ENCODE data around the gene LRRC55.
"Not testable (repeated sequence)": the region's sequence is repeated elsewhere in the genome, so short reads cannot be mapped to it uniquely, and the experiment has no call there.

The LRRC55 gene

DNA sequence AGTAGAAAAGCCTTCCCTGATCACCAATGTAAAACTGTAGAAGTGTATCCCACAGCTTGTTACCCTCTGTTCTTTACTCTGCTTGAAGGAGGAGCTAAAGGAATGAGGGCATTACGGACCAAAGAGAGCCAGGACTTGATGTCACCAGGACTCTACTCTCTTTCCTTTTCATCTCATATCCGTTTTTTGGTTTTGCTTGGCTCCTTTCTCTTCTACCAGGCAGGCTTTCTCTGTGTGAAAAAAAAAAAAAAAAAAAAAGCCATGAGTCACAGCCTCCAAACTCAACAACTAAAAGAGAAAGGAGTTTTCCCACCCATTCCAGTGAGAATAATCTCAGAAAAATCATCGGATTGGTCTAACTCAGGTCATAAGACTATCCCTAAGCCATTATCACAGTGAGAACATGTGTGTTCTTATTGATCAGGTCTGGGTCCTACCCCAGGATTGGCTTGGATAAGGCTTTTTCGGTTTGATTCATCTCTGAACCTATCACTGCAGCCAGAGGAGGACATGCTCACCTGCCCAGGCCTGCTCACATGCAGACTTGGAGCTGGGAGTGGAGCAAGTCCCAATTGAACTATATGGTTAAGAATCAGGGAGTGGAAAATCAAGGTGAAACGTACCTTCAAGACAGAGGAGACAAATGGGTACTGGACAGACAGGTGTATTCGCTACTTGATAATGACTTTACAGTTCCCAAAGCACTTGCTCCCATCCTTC lies 19.4 kb upstream of the LRRC55 start:
- no peak for DNase-seq

DNA sequence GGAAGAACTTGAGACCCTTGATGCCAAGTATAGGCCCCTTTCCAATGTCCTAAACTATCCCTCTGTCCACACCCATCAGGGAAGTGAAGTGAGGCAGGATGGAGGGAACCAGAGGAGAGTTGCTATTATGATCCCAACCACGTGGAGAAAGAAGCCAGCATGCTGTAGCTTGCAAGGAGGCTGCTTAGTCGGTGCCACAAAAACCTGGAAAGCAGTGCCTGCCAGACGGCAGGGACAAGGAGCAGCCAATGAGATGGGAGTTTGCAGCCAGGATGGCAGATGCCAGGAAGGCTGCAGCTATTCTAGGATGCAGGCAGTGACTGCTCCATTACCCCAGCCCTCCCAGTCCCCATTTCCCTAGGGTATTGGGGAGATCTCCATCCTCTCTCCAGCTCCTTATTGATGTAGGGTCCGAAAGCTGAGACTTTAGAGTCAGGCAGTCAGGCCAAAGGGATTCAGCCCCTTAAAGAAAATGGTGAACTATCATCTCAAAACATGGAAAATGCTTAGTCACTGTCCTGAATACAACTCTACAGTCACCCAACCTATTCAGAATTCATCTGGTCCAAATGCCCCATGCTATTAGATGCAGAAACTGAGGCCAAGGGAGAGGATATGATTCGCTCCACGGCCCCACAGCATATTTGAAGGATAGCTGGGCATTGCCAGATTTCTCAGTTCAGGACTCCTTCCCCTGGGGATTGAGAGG lies 18.4 kb upstream of the LRRC55 start:
- DNase-seq, result no peak

DNA sequence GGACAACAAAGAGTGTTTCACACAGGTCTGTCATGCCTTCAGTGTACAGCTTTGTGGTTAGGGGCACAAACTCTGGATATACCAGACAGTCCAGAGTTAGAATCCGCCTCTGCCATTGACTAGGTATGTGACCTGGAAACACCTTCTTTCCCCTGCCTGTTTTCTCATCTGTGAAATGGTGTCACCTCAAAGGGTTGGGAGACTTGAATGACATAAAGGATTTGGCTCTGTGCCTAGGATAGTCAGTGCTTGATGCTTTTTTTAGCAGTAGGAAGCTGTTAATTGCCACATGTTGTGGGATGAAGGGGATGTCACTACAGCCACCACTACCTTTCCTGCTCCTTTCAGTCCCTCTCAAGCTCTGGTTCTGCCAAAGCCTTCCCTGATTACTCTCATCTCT lies 17.4 kb upstream of the LRRC55 start:
- DNase-seq, result no peak

DNA sequence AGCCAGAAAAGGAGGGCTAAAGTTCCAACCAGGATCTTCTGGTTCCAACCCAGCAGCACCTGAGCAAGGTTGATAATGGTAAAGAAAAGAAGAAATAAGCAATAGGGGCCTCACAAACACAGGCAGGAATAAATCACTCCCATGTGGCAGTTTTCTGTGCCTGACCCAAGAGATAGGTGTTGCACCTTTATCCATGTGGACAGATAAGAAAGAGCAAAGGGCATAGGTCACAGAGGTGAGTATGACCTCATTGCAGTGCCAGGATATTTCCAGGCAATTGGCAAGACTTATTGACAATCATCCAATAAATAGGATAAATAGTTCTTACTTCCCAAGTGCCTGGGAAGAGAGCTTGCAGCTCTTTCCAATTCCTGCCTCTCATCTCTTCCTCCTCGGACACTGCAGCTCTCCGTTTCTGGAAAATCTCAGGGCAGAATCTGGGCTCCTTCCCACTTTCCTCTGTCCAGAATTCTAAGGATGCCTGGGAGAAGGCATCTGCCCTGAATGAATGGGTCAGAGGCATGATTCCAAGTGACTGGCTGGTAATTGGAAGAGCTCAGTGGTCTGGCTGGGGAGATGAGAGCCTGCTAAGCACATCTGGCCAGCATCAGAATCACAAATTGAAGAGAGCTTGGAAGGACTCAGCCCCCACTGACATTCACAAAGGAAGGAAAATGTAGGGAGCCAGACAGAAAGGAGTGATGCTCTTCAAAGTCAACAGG lies 14.5 kb upstream of the LRRC55 start:
- DNase-seq, result no peak

DNA sequence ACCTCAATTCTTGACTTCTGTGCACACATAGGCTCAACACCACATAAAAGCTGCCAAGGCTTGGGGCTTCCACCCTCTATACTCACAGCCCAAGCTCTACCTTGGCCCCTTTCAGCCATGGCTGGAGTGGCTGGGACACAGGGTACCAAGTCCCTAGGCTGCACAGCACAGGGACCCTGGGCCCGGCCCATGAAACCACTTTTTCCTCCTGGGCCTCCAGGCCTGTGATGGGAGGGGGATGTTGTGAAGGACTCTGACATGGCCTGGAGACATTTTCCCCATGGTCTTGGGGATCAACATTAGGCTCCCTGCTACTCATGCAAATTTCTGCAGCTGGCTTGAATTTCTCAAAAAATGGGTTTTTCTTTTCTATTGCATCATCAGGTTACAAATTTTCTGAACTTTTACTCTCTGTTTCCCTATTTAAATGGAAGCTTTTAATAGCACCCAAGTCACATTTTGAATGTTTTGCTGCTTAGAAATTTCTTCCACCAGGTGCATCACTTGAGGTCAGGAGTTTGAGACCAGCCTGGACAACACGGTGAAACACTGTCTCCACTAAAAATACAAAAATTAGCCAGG lies 11.9 kb upstream of the LRRC55 start:
- not testable (repeated sequence) for DNase-seq

DNA sequence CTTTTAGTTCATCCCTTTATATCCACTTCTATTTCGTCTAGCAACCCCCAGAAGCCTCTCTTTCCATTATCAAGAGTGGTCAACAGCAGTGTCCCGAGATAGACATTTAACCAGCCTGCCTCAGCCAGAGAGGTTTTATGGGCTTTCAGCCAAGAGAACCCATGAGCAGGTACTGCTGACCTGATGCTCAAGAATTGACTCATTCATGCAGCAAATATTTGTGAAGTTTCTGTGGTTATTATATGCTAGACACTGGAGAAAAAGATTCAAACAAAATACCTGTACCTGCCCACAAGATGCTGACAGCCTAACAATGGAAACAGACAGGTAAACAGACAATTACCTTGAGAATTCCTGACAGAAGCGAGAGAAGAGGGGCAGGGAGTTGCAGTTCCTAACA lies 9.7 kb upstream of the LRRC55 start:
- no peak for DNase-seq

DNA sequence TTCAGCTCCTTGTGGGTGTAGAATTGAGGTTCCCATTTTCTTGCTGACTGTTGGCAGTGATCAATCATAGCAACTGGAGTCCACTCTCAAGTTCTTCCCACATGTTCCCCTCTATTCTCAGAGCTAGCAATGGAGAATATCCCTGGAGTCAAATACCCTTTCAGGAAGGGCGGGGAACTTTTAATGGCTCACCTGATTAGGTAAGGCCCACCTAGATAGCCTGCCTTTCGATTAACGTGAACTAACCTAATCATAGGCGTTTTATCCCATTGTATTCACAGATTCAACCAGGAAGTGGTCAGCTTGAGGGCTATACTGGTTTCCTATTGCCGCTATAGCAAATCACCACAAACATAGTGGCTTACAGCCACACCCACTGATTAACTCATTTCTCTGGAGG lies 7.1 kb upstream of the LRRC55 start:
- no peak for DNase-seq

DNA sequence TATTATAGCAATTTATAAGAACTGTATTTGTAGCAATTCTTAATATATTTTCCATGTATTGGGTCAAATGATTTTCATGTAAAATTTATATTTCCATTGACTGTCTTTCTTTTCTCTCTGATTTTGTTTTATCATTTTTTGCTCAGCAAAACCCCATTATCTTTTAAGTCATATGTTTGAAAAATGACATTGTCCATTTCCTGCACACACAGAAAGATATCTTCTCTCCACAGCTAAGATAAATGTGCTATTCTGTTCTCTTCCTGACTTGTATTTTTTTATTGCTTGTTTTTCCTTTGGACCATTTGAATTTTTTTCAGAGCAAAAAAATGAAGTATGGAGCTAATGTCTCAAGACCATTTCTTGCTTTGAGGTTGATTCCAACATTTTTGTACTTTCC lies 6.3 kb upstream of the LRRC55 start:
- DNase-seq, result no peak

DNA sequence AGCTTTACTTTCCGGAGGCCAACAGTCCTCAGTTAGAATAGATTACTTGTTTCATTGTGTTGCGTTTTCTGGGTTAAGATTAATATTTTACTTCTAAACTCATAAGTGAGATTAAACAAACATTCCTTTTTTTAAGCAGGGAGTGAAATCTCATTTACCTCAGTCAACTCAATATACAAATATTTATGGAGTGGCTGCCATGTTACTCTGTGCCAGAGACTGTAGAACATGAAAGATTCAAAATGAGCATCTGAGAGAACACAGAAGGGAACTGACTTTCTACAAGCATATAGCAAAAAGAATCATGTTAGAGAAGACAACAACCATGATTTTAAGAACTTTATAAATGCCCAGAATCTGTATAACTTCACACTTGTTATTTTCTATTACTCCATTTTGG lies 3.4 kb upstream of the LRRC55 start:
- no peak for DNase-seq

DNA sequence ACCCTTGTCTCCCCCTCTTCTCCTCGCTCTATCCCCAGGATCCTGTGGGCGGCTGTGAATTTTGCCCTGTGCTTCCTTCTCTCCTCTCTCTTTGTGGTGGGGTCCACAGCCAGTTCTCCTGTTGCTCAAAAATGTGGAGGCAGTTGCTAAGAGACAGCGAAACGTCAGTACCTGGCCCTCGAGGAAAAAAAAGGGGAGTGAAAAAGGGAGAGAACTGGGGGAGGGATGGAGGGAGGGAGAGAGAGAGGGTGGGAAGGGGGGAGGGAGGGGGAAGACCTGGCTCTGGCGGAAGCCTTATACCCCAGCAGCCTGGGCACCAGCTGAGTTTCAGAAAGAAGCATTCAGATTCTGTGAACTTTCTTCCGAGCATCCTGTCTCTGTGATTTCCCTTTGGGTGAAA lies 2.1 kb upstream of the LRRC55 start:
- no peak for DNase-seq

DNA sequence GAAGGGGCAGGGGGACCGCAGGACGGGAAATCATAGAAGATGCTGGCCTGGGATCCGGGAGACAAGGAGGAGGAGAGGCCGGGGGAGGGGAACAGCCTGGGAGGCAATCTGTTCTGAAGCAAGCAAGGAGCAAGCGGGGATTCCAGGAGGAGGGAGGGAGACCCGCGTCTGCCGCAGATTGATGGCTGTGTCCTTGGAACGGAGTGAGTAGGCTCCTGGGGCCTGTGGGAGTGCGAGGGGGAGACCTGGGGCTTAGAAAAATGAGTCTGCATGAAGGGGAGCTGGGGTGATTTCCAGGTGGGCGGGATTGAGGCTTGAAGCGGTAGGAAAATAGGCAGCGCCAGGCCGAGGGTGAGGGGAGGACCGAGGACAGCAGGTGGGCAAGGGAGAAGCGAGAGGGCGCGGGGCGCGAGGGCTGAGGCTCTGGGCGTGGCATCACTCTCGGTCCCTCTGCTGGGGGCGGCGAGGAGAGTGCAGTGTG lies 1.6 kb upstream of the LRRC55 start:
- DNase-seq, result no peak

DNA sequence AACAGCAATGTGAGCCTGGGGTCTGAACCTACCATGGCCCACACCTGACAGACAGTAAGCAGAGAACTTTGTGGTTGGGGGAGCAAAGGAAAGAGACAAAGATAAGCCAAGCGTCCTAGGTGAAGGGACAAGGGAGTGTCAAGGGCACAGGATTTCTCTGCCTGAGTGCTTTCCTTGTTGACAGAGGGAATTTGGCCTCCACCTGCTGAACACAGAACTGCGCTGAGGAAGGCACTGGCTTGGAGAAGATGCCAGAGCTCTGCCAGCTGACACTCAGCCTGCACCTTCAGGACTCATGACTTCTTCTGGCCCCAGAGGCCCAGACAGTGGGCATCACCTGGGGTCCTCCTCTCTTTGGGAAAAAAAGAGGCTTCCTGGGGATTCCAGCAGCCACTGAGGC lies 789 bp upstream of the LRRC55 start:
- DNase-seq, result no peak

DNA sequence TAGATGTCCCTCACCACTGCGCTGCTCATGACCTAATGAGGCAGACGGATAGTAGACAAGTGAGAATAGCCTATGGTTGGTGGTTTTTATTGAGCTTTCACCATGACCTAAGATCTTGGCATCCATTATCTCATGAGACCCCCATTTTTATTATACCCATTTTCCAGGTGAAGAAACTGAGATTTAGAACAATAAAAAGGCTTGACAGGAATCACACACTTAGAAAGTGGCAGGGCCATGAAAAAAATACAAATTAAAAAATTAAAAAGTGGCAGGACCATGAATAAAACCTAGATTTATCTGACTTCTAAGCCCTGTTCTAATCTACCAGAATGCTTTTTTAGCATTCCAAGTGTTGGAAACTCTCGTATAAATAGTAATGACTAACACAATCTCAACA lies 1.1 kb downstream of the LRRC55 start:
- DNase-seq, result no peak

DNA sequence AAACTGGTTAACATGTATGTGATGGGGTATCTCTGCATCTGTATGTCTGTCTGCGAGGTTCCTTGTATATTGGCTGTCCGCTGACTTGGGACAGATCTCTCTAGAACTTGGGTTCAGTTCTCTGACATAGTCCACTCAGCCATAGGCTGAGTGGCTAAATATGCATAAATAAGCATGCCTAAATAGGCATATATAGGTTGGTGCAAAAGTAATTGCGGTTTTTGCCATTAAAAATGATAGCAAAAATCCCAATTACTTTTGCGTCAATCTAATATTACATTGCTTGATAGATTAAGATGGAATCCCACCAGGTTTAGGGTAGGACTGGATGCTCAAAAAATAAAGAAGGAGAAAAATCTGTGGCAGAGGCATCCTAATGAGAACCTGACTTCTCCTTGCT lies 8.8 kb downstream of the LRRC55 start:
- no peak for DNase-seq

DNA sequence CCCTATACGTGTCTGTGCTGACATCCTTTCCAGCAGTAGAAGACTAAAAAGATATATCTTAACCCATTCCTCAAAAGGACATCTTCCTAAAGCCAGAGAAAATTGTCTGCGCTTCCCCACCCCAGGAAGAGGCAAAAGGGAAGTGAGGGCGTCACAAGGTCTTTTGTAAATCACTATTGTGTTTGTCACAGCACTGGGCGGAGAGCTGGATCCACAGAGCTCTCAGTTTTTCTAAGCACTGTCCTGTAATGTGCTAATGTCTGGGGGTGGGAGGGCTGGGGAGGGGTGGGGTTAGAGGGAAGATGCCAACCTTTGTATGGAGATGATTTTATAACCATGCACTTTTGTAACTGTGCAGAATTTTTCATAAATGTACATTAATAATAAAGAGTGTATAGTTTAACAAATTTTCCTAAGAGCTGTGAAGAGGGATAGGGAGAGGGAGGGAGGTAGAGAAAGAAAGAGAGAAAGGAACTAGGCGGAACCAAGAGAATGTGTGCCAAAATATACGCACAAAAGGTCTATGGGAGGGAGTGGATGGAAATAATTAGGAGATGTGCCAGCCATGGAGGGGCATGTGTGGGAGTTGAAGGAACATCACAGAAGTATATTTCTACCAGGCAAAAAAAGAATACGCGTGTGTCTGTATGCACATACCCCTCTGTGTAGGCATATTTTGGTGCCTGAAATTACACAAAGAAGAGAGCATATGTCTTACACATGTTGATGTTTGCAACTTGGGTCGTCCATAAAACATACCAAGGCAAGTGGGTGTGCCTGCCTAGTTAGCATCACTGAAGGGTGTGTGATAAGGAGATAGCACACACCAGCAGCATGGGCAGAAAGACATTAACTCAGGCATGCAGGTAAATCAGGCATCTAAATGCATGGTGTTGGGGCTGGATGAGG lies 9.8 kb downstream of the LRRC55 start:
- no peak for DNase-seq

DNA sequence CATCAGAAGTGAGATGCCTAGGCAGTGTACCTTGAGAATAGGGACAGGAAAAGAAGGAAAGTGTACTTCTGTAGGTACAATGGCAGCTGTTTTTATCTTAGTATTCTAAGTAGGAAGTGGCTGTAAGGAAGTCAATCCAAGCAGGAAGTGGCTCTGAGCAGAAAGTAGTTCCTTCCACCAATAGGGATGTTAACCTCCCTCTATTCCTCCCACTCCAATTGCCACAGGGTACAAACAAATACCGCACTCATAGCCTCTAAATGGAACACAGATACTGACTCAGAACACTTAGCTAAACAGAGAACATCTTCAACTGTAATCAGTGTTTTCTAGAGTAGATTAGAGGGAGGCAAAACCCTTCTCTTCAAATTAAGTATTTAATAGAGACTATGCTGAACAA lies 10.6 kb downstream of the LRRC55 start:
- no peak for DNase-seq

DNA sequence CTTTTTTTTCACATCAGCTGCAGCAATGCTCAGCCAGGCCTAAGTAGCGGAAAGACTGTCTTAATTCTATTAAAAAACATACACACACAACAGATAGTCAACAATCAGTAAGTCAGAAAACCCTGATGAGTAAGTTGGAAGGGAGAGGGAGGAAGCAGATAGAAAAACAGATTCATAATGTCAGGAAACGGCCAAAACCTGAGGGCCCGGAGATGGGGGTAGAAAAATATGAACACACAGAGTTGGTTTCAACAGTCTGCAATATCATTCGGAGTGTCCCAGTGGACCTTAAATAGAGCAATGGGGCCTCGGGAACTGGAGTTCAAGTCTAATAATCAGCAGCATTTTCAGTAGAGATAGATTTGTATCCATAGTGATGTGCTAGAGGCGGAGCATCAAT lies 14.8 kb downstream of the LRRC55 start:
- no peak for DNase-seq

DNA sequence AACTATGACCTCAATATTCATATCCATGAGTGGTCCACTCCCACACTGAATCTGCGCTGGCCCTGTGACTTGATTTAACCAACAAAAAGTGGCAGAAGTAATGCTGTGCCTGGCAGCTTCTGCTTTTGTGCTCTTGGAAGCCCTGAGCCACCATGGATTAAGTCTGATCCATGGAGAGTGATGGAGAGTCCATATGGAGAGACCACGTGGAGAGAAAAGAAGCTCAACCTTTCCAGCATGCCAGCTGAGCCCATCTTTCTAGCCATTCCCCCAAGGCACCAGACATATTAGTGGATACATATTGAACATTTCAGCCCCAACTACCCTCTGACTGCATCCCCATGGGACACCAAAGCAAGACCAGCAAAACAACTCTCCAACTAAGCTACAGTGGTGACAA lies 16.0 kb downstream of the LRRC55 start:
- no peak for DNase-seq

DNA sequence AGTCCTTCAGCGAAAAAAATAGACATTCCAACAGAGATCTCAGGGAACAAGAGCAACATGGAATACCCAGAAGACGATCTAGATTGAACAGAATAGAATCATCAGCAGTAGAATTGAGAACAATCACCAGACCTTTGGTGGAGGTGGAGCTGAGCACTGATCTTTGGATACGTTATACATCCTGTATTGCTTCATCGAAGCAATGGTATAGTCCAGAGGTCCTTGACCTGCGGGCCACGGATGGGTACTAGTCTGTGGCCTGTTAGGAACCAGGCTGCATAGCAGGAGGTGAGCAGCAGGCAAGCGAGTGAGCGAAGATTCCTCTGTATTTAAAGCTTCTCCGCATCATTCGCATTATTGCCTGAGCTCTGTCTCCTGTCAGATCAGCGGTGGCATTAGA lies 17.6 kb downstream of the LRRC55 start:
- DNase-seq, result no peak

DNA sequence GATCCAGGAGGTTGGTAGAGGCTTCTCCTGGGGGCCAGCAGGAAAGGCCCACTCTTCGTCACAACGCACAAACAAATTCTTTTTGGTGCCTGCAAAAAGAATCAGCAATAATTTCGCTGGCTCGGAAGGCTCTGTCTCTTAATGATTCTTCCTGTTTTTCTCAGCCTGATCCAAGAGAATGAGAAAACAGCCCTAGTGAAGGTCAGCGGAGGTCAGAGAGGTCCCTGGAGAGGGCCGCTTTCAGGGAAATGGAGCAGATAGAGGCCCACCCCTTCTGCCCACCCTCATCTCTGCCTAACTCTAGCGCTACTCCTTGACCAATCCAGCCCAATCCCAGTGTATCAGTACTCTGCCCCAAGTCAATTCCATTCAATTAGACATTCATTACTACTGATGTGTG lies 19.2 kb downstream of the LRRC55 start:
- no peak for DNase-seq

DNA sequence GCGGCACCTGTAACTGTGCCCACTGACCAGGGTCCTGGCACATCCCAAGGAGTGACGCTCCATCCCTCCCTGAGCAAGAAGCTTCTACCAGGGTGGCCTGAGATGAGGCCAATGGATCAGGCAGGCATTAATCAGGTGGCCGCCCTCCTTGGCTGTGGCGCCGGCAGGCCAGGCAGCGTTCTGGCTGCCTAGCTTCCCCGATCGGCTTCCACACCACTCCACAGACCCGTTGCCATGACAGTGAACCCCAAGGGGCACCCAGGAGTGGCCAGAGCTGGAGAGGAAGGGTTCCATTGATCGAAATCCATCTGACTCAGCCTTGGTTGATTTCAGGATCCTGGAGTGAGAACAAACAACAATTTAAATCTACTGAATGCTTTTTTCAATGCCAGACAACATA lies 20.5 kb downstream of the LRRC55 start:
- DNase-seq, result no peak

DNA sequence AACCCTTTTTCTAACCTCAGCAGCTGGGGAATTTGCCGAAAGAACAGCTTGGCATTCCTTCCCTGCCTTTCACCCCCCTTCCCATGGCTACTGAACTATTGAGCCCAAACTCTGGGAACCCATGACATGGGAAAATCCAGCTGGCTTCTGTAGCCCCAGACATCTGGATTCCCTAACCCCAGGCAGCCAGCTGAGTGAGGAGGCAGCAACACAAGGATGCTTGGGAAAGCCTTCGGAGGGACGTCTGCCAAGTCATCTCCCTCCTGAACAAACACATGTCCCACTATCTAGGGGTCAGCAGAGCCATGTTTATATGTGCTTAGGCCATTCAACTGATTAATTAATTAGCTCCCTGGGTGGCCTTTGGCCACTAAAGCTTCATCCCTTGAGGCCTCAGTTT lies 21.6 kb downstream of the LRRC55 start:
- no peak for DNase-seq

Data from fibroblast of skin of right quadriceps (primary cell).